Smooth muscle cell (in vitro differentiated cells): ENCODE data around the gene MBOAT7. TPM values are rescaled to one million over a fixed set of nuclear protein-coding genes. Genes with fewer than 3 reads are reported as not detected.
"Not testable (repeated sequence)": the region's sequence is repeated elsewhere in the genome, so short reads cannot be mapped to it uniquely, and the experiment has no call there.

Source experiments
- DNase-seq: peaks from one replicate; lab custom pipeline; 2025; ENCODE audit not compliant: unreplicated experiment; lab: John Stamatoyannopoulos, UW
- H2AFZ ChIP-seq: fragments of 200-600 bp; sonication (generic); 2 replicates; pipeline ENCODE4 v1.6.0; 2016; ENCODE audit warnings: antibody characterized with exemption, low read depth, mild to moderate bottlenecking
- H3F3A ChIP-seq: fragments of 200-600 bp; sonication (generic); 2 replicates; pipeline ENCODE4 v1.6.0; 2017; ENCODE audit warnings: antibody characterized with exemption, low read depth
- H3K27ac ChIP-seq: fragments of 200-600 bp; sonication (generic); 2 replicates; pipeline ENCODE4 v1.5.1; 2016; ENCODE audit warnings: low read depth, mild to moderate bottlenecking
- H3K27me3 ChIP-seq: fragments of 200-600 bp; sonication (generic); 2 replicates; pipeline ENCODE4 v1.6.1; 2016; ENCODE audit warnings: low read depth, mild to moderate bottlenecking
- H3K36me3 ChIP-seq: fragments of 200-600 bp; sonication (generic); 2 replicates; pipeline ENCODE4 v1.5.1; 2016; ENCODE audit warnings: low read depth
- H3K4me1 ChIP-seq: fragments of 200-600 bp; sonication (generic); 2 replicates; pipeline ENCODE4 v1.5.1; 2016; ENCODE audit warnings: low read depth
- H3K4me2 ChIP-seq: fragments of 200-600 bp; sonication (generic); 2 replicates; pipeline ENCODE4 v1.6.0; 2016; ENCODE audit warnings: mild to moderate bottlenecking
- H3K4me3 ChIP-seq: fragments of 200-600 bp; sonication (generic); 2 replicates; pipeline ENCODE4 v1.5.1; 2016; ENCODE audit warnings: mild to moderate bottlenecking
- H3K79me2 ChIP-seq: fragments of 200-600 bp; sonication (generic); 2 replicates; pipeline ENCODE4 v1.6.0; 2016; ENCODE audit warnings: low read depth, mild to moderate bottlenecking
- H3K9ac ChIP-seq: fragments of 200-600 bp; sonication (generic); 2 replicates; pipeline ENCODE4 v1.6.0; 2016; ENCODE audit warnings: low read depth
- H3K9me3 ChIP-seq: fragments of 200-600 bp; sonication (generic); replicated peaks from 2 replicates; pipeline ENCODE4 v1.5.1; 2016; ENCODE audit warnings: low read depth
- H4K20me1 ChIP-seq: fragments of 200-600 bp; sonication (generic); 2 replicates; pipeline ENCODE4 v1.6.0; 2016; ENCODE audit warnings: low read depth
- CTCF ChIP-seq: fragments of 200-600 bp; sonication (generic); IDR thresholded peaks from 2 replicates; pipeline ENCODE4 v1.5.1; 2017; ENCODE audit warnings: borderline replicate concordance, mild to moderate bottlenecking, antibody characterized with exemption; ENCODE audit not compliant: insufficient read depth, poor library complexity, severe bottlenecking
- WGBS: methylation state at CpG from one replicate; pipeline ENCODE4 v1.1.7; 2016; ENCODE audit warnings: low lambda C conversion rate; 5-methylcytosine and 5-hydroxymethylcytosine counted together
- polyA plus RNA-seq: library from polyadenylated mRNA; unstranded; fragments of >200 nt; fragmentation: Nextera tagmentation; extraction: Ambion mirVana; gene quantifications from 2 replicates; pipeline ENCODE4 v1.2.1, GENCODE V29; 2016
- total RNA-seq: library from RNA; depleted of rRNA; stranded (reverse); fragments of >200 nt; gene quantifications from 2 replicates; pipeline ENCODE4 v1.2.3, GENCODE V29; 2014

MBOAT7 gene
- total and polyA plus RNA-seq, 2 experiments from 2014 or later = 106 to 110 TPM

GRCh38 chr19:54172471-54173358 is 16.7 kb downstream of the MBOAT7 start, which contains the start of gene TMC4:
TMC4 (minus strand) TSS chr19:54173160; CDS start chr19:54173117, 43 bp downstream.
- 19% methylated on average over 11 of the region's 13 CpGs for WGBS
- Histone ChIP-seq H3K27me3 (no peaks in the 10 kb centered on the region), H3K9ac (no peak within 1 kb of the TSS), H3F3A (no peaks in the 10 kb centered on the region), H3K9me3 (no peaks in the 10 kb centered on the region), H3K4me2 (peak within 1 kb of the TSS; percentile 76), H3K79me2 (no peaks in the 10 kb centered on the region), H3K27ac (no peak within 1 kb of the TSS), H3K36me3 (no peaks in the 10 kb centered on the region), H3K4me1 (no peaks in the 10 kb centered on the region), H4K20me1 (no peaks in the 10 kb centered on the region), H3K4me3 (peak within 1 kb of the TSS; percentile 55), H2AFZ (no peak within 1 kb of the TSS)
- DNase-seq = no peak
- TF ChIP-seq CTCF = peak; percentile 25

GRCh38 chr19:54171736-54172431 is 17.5 kb downstream of the MBOAT7 start:
- H2AFZ ChIP-seq, H3K4me1 ChIP-seq, H3K9me3 ChIP-seq, H3K27ac ChIP-seq, H3K79me2 ChIP-seq, DNase-seq, H3K27me3 ChIP-seq, H3F3A ChIP-seq, H3K36me3 ChIP-seq, H3K9ac ChIP-seq, H3K4me3 ChIP-seq, H4K20me1 ChIP-seq, H3K4me2 ChIP-seq: not testable (repeated sequence)
- WGBS = 92% methylated on average over 13 of the region's 23 CpGs

- DNase-seq = no peak
- Histone ChIP-seq H3K9ac (no peak overlapping the region), H2AFZ (no peak overlapping the region), H3F3A (no peaks in the 10 kb centered on the region), H3K4me2 (no peak overlapping the region), H3K4me3 (no peak overlapping the region), H3K36me3 (no peaks in the 10 kb centered on the region), H3K27me3 (no peaks in the 10 kb centered on the region), H3K9me3 (no peaks in the 10 kb centered on the region), H3K79me2 (no peaks in the 10 kb centered on the region), H4K20me1 (no peaks in the 10 kb centered on the region), H3K27ac (no peak overlapping the region), H3K4me1 (no peaks in the 10 kb centered on the region)
- WGBS = 94% methylated on average over 17 of the region's 21 CpGs
- TF ChIP-seq CTCF = no peak
Observed at GRCh38 chr19:54169149-54169740, 20.1 kb downstream of the MBOAT7 start.

GRCh38 chr19:54168174-54168917 is 21.0 kb downstream of the MBOAT7 start:
- no peaks in the 10 kb centered on the region for H3K36me3 ChIP-seq
- no peaks in the 10 kb centered on the region for H4K20me1 ChIP-seq
- H3K4me3 ChIP-seq = no peak overlapping the region
- peak; percentile 81 for DNase-seq
- H2AFZ ChIP-seq = no peak overlapping the region
- no peaks in the 10 kb centered on the region for H3K27me3 ChIP-seq
- no peaks in the 10 kb centered on the region for H3K79me2 ChIP-seq
- H3F3A ChIP-seq = no peaks in the 10 kb centered on the region
- no peaks in the 10 kb centered on the region for H3K4me1 ChIP-seq
- H3K27ac ChIP-seq = no peak overlapping the region
- peak; percentile 77 for TF ChIP-seq CTCF
- WGBS = 38% methylated on average over 14 of the region's 25 CpGs
- no peaks in the 10 kb centered on the region for H3K9me3 ChIP-seq
- H3K9ac ChIP-seq = no peak overlapping the region
- H3K4me2 ChIP-seq = peak overlapping the region; percentile 30
